H9 (cell line): ENCODE measurements around the gene CHD3. TPM values are rescaled to one million over a fixed set of nuclear protein-coding genes. Genes with fewer than 3 reads are reported as not detected.

Experiments
- DNase-seq: peaks from one replicate; pipeline ENCODE4 v3.0.0-alpha.2; 2017
- H2AFZ ChIP-seq: one replicate; pipeline ENCODE4 v1.6.1; 2013; ENCODE audit warnings: mild to moderate bottlenecking, low read length, control low read depth, moderate library complexity
- H2AK5ac ChIP-seq: 2 replicates; pipeline ENCODE4 v1.6.1; 2013; ENCODE audit warnings: low read length, control low read depth, mixed read lengths; ENCODE audit not compliant: insufficient read length
- H2BK120ac ChIP-seq: one replicate; pipeline ENCODE4 v1.6.1; 2013; ENCODE audit warnings: low read depth, mild to moderate bottlenecking, low read length, control low read depth, inconsistent platforms; ENCODE audit not compliant: poor library complexity, severe bottlenecking
- H2BK12ac ChIP-seq: 2 replicates; pipeline ENCODE4 v1.6.1; 2013; ENCODE audit warnings: low read length, control low read depth, mixed read lengths, low read depth; ENCODE audit not compliant: insufficient read length
- H2BK15ac ChIP-seq: 2 replicates; pipeline ENCODE4 v1.6.1; 2013; ENCODE audit warnings: low read depth, low read length, control low read depth
- H2BK20ac ChIP-seq: one replicate; pipeline ENCODE4 v1.6.1; 2013; ENCODE audit warnings: low read depth, mild to moderate bottlenecking, low read length, control low read depth, inconsistent platforms; ENCODE audit not compliant: poor library complexity, severe bottlenecking
- H2BK5ac ChIP-seq: 2 replicates; pipeline ENCODE4 v1.6.1; 2013; ENCODE audit warnings: low read length, control low read depth, mixed read lengths; ENCODE audit not compliant: insufficient read length
- H3K14ac ChIP-seq: 2 replicates; pipeline ENCODE4 v1.6.1; 2013; ENCODE audit warnings: low read length, control low read depth; ENCODE audit not compliant: insufficient read depth
- H3K18ac ChIP-seq: 2 replicates; pipeline ENCODE4 v1.6.1; 2013; ENCODE audit warnings: low read depth, mild to moderate bottlenecking, mixed read lengths, low read length, control low read depth; ENCODE audit not compliant: insufficient read length
- H3K23ac ChIP-seq: 2 replicates; pipeline ENCODE4 v1.6.1; 2013; ENCODE audit warnings: low read length, control low read depth, mixed read lengths, low read depth; ENCODE audit not compliant: insufficient read length
- H3K23me2 ChIP-seq: 2 replicates; pipeline ENCODE4 v1.6.1; 2013; ENCODE audit warnings: low read depth, mild to moderate bottlenecking, mixed read lengths, low read length, control low read depth; ENCODE audit not compliant: insufficient read length, poor library complexity, severe bottlenecking
- H3K27ac ChIP-seq: 2 replicates; pipeline ENCODE4 v1.5.1; 2013; ENCODE audit warnings: low read length, control low read depth, mixed read lengths, low read depth; ENCODE audit not compliant: insufficient read length
- H3K27me3 ChIP-seq: 2 replicates; pipeline ENCODE4 v1.6.1; 2013; ENCODE audit warnings: low read length, control low read depth, inconsistent platforms; ENCODE audit not compliant: insufficient read depth
- H3K4ac ChIP-seq: 2 replicates; pipeline ENCODE4 v1.6.1; 2013; ENCODE audit warnings: low read depth, mild to moderate bottlenecking, control low read depth, inconsistent platforms, low read length, moderate library complexity
- H3K4me1 ChIP-seq: 2 replicates; pipeline ENCODE4 v1.6.1; 2013; ENCODE audit warnings: low read length, control low read depth, inconsistent platforms; ENCODE audit not compliant: insufficient read depth
- H3K4me2 ChIP-seq: 2 replicates; pipeline ENCODE4 v1.6.1; 2013; ENCODE audit warnings: low read length, control low read depth, mixed read lengths; ENCODE audit not compliant: insufficient read length, insufficient read depth
- H3K56ac ChIP-seq: 2 replicates; pipeline ENCODE4 v1.6.1; 2013; ENCODE audit warnings: low read depth, mild to moderate bottlenecking, mixed read lengths, low read length, control low read depth; ENCODE audit not compliant: insufficient read length
- H3K79me1 ChIP-seq: 2 replicates; pipeline ENCODE4 v1.6.1; 2013; ENCODE audit warnings: low read depth, mild to moderate bottlenecking, moderate library complexity, low read length, control low read depth, inconsistent platforms; ENCODE audit not compliant: insufficient read depth, poor library complexity, severe bottlenecking
- H3K79me2 ChIP-seq: 2 replicates; pipeline ENCODE4 v1.6.1; 2013; ENCODE audit warnings: low read length, control low read depth, inconsistent platforms; ENCODE audit not compliant: insufficient read depth
- H3K9ac ChIP-seq: 2 replicates; pipeline ENCODE4 v1.6.1; 2013; ENCODE audit warnings: low read length, control low read depth, mixed read lengths; ENCODE audit not compliant: insufficient read length; ENCODE audit errors: extremely low read depth
- H3K9me3 ChIP-seq: one replicate; pipeline ENCODE4 v1.6.1; 2013; ENCODE audit warnings: low read depth, low read length, inconsistent platforms; ENCODE audit not compliant: control insufficient read depth
- H3T11ph ChIP-seq: one replicate; pipeline ENCODE4 v1.6.1; 2013; ENCODE audit warnings: mild to moderate bottlenecking, low read length, control low read depth, inconsistent platforms
- H4K20me1 ChIP-seq: one replicate; pipeline ENCODE4 v1.6.1; 2013; ENCODE audit not compliant: control insufficient read depth, insufficient read length, insufficient read depth
- H4K5ac ChIP-seq: 2 replicates; pipeline ENCODE4 v1.6.1; 2013; ENCODE audit warnings: low read depth, mild to moderate bottlenecking, mixed read lengths, low read length, control low read depth; ENCODE audit not compliant: insufficient read length
- H4K8ac ChIP-seq: replicated peaks from 2 replicates; pipeline ENCODE4 v1.6.1; 2013; ENCODE audit warnings: low read length, control low read depth, mixed read lengths, low read depth; ENCODE audit not compliant: insufficient read length
- H4K91ac ChIP-seq: 2 replicates; pipeline ENCODE4 v1.6.1; 2013; ENCODE audit warnings: low read depth, mild to moderate bottlenecking, moderate library complexity, mixed read lengths, low read length, control low read depth; ENCODE audit not compliant: insufficient read length
- H3K27ac Mint-ChIP-seq, 3 experiments: 2 replicates in 2 of 3; 3 replicates in 1 of 3; pipeline ENCODE4 v1.8.0; 2020 to 2021; ENCODE audit warnings: mixed read lengths in 3 of 3, mild to moderate bottlenecking in 1 of 3, moderate library complexity in 1 of 3
- H3K27me3 Mint-ChIP-seq: 2 replicates; pipeline ENCODE4 v1.8.0; 2021; ENCODE audit warnings: low read depth, mild to moderate bottlenecking, moderate library complexity, mixed read lengths
- H3K36me3 Mint-ChIP-seq, 3 experiments: 2 replicates in 2 of 3; 3 replicates in 1 of 3; pipeline ENCODE4 v1.8.0; 2020 to 2021; ENCODE audit warnings: low read depth in 3 of 3, mixed read lengths in 3 of 3; ENCODE audit not compliant: insufficient read depth in 1 of 3
- H3K4me1 Mint-ChIP-seq, 2 experiments: 2 replicates each; pipeline ENCODE4 v1.8.0; 2020; ENCODE audit warnings: mixed read lengths in 2 of 2
- H3K4me3 Mint-ChIP-seq, 2 experiments: 2 replicates in 1 of 2; 3 replicates in 1 of 2; pipeline ENCODE4 v1.8.0; 2020 to 2021; ENCODE audit warnings: mild to moderate bottlenecking in 2 of 2, mixed read lengths in 2 of 2, moderate library complexity in 1 of 2
- H3K9me3 Mint-ChIP-seq, 2 experiments: 2 replicates in 1 of 2; 3 replicates in 1 of 2; pipeline ENCODE4 v1.8.0; 2020; ENCODE audit warnings: mild to moderate bottlenecking in 2 of 2, mixed read lengths in 2 of 2, moderate library complexity in 1 of 2
- WGBS: extraction: QIAGEN DNeasy Blood & Tissue Kit; methylation state at CpG from one replicate; pipeline ENCODE4 v1.1.7; 2013; ENCODE audit warnings: missing lambda C conversion rate, low lambda C conversion rate, mixed read lengths; ENCODE audit not compliant: insufficient read length; ENCODE audit errors: extremely low coverage; 5-methylcytosine and 5-hydroxymethylcytosine counted together
- total RNA-seq: library from RNA; stranded (reverse); gene quantifications from 2 replicates; pipeline ENCODE4 v1.2.1, GENCODE V29; 2021
- TF ChIP-seq, protein P1 (sequence below): fragments of 200-600 bp; sonication (generic); conservative IDR thresholded peaks from 3 replicates; pipeline ENCODE4 v1.8.0; 2021; ENCODE audit warnings: antibody characterized with exemption, mild to moderate bottlenecking

The CHD3 gene
- total RNA-seq, 1 experiment from 2014 or later = 33.2 TPM

DNA sequence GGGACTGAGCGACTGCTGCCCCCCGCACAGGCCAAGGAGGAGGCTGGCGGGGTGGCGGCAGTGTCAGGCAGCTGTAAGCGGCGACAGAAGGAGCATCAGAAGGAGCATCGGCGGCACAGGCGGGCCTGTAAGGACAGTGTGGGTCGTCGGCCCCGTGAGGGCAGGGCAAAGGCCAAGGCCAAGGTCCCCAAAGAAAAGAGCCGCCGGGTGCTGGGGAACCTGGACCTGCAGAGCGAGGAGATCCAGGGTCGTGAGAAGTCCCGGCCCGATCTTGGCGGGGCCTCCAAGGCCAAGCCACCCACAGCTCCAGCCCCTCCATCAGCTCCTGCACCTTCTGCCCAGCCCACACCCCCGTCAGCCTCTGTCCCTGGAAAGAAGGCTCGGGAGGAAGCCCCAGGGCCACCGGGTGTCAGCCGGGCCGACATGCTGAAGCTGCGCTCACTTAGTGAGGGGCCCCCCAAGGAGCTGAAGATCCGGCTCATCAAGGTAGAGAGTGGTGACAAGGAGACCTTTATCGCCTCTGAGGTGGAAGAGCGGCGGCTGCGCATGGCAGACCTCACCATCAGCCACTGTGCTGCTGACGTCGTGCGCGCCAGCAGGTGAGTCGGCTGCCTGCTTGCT, 39.3 kb upstream of the CHD3 start:
- Mint-ChIP-seq H3K4me1 (peaks cover 12 to 31% of the 10 kb centered on the region in 2 experiments), H3K36me3 (peaks cover 2 to 47% (median 40%) of the 10 kb centered on the region in 3 experiments; a peak in 6 of 7 replicates), H3K9me3 (no peaks in the 10 kb centered on the region), H3K27ac (no peak overlapping the region), H3K27me3 (peaks cover 13% of the 10 kb centered on the region), H3K4me3 (no peak overlapping the region)
- H2BK12ac ChIP-seq = no peak overlapping the region
- no peak overlapping the region for H3K9ac ChIP-seq
- H2BK20ac ChIP-seq = no peak overlapping the region
- no peak overlapping the region for H3K56ac ChIP-seq
- H2BK15ac ChIP-seq = no peak overlapping the region
- H3K23ac ChIP-seq = no peak overlapping the region
- no peak overlapping the region for H4K5ac ChIP-seq
- H4K20me1 ChIP-seq = no peaks in the 10 kb centered on the region
- no CpG with 5 or more reads among the region's 35 CpGs for WGBS
- no peak overlapping the region for H3K14ac ChIP-seq
- H3T11ph ChIP-seq = no peak overlapping the region
- DNase-seq = no peak
- H3K4me2 ChIP-seq = no peak overlapping the region
- H2BK120ac ChIP-seq = no peak overlapping the region
- H3K9me3 ChIP-seq = no peaks in the 10 kb centered on the region
- H3K4ac ChIP-seq = no peak overlapping the region
- no peak overlapping the region for H4K91ac ChIP-seq
- no peaks in the 10 kb centered on the region; the same call in 1 of the 2 replicates for H3K4me1 ChIP-seq
- H3K27me3 ChIP-seq = peaks cover 15% of the 10 kb centered on the region; the same call in 1 of the 2 replicates
- TF ChIP-seq, protein P1, sequence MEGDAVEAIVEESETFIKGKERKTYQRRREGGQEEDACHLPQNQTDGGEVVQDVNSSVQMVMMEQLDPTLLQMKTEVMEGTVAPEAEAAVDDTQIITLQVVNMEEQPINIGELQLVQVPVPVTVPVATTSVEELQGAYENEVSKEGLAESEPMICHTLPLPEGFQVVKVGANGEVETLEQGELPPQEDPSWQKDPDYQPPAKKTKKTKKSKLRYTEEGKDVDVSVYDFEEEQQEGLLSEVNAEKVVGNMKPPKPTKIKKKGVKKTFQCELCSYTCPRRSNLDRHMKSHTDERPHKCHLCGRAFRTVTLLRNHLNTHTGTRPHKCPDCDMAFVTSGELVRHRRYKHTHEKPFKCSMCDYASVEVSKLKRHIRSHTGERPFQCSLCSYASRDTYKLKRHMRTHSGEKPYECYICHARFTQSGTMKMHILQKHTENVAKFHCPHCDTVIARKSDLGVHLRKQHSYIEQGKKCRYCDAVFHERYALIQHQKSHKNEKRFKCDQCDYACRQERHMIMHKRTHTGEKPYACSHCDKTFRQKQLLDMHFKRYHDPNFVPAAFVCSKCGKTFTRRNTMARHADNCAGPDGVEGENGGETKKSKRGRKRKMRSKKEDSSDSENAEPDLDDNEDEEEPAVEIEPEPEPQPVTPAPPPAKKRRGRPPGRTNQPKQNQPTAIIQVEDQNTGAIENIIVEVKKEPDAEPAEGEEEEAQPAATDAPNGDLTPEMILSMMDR = no peak
- H2AK5ac ChIP-seq = no peak overlapping the region
- peaks cover 11% of the 10 kb centered on the region for H3K23me2 ChIP-seq
- H2AFZ ChIP-seq = no peak overlapping the region
- no peak overlapping the region for H3K27ac ChIP-seq
- no peak overlapping the region for H3K18ac ChIP-seq
- no peaks in the 10 kb centered on the region for H3K79me1 ChIP-seq
- no peak overlapping the region for H4K8ac ChIP-seq
- H2BK5ac ChIP-seq = no peak overlapping the region
- no peaks in the 10 kb centered on the region for H3K79me2 ChIP-seq
